Activated T-helper 1 cell treated with Interleukin-2 at 50 U/mL for 16 hours (primary cell): Measurements from ENCODE around the gene UNC119.

Experiments used
- DNase-seq: peaks from one replicate; pipeline ENCODE4 v3.0.0-alpha.2; 2020; ENCODE audit warnings: low read depth

The UNC119 gene

GRCh38 chr17:28498652-28499363 lies 53.6 kb downstream of the UNC119 start:
- DNase-seq, result no peak

- DNase-seq, result no peak
Measured at GRCh38 chr17:28497931-28498330, 54.5 kb downstream of the UNC119 start.
